GM18519 (cell line): ENCODE data around the gene RPS6KA3.
"Not testable (repeated sequence)": the region's sequence is repeated elsewhere in the genome, so short reads cannot be mapped to it uniquely, and the experiment has no call there.

Source experiments
- ATAC-seq: cut with Tn5 transposase; IDR thresholded peaks from one replicate; pipeline ENCODE4 v1.9.1; 2021; ENCODE audit warnings: mild to moderate bottlenecking, moderate library complexity; ENCODE audit not compliant: unreplicated experiment, low FRiP score

RPS6KA3 gene

GRCh38 chrX:20265726-20266681, 705 bp downstream of the RPS6KA3 start:
- no peak for ATAC-seq

DNA sequence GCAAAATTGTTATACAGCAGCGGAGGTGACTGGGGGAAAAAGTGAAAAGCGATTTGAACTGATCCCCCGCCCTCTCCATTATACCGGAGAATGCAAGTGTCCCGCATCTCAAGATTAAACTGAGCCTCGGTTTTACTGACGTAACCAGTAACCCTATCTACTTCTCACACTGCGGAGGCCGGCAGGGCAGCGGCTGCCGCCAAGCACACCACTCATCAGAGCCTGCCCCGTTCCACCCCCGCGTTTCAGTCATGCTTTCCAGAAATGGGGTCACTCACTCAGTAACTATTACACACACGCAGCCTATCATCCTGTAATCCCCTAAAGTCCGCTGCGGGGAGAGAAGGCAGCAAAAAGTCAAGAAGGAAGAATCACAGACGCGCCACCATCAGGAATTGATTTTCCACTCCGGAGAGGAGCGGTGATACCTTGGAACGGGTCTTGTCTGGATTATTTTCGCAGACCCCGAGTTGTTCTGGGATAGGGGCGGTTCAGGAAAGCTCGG, 1.4 kb downstream of the RPS6KA3 start:
- ATAC-seq = peak; percentile 29

DNA sequence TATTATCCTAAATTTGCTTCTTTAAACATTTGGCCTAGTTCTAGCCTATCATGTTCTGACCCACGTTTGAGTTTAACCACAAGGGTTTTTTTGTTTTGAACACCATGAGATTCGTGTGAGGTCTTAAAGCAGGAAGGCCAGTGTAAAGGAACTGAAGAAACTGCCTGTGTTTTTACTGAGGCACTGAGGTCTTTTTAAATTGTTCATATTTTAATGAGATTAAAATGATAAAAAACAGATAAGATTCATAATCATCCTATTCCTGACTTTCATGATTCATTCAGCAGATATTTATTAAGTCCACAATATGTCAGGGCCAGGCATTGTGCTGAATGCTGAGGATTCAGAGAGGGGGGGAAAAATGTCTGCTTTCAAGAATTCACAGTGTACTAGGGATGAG, 3.2 kb downstream of the RPS6KA3 start:
- no peak for ATAC-seq

DNA sequence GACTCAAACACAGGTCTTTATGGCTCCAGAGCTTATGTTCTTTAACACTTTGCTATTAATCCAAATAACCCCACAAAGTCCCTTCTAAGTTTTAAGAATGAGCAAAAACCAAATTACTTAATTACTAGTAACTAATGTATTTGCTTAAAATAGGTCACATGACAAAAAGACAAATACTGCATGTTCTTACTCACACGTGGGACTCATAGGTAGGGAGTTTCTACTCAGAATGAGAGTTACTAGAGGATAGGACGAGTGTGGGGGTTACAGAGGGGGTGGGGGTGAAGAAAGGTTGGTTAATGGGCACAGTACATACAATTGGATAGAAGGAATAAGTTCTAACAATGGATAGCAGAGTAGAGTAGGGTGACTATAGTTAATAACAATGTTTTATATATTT, 5.8 kb downstream of the RPS6KA3 start:
- no peak for ATAC-seq

DNA sequence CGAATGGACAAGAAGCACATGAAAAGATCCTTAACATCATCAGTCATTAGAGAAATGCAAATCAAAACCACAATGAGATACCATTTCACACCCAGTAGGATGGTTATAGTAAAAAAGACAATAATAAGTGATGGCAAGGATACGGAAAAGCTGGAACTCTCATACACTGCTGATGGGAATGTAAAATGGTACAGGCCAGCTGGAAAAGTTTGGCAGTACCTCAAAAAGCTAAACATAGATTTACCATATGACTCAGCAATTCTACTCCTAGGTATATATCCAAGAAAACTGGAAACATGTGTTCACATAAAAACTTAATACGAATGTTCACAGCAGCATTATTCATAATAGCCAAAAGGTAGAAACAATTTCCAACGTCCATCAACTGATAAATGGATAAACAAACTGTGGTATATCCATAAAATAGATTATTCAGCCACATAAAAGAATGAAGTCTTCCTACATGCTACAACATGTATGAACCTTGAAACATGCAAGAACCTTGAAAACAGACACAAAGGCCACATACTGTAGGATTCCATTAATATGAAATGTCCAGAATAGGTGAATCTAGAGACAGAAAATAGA, 11.9 kb downstream of the RPS6KA3 start:
- no peak for ATAC-seq

GRCh38 chrX:20253232-20253543, 13.5 kb downstream of the RPS6KA3 start:
- ATAC-seq = no peak

DNA sequence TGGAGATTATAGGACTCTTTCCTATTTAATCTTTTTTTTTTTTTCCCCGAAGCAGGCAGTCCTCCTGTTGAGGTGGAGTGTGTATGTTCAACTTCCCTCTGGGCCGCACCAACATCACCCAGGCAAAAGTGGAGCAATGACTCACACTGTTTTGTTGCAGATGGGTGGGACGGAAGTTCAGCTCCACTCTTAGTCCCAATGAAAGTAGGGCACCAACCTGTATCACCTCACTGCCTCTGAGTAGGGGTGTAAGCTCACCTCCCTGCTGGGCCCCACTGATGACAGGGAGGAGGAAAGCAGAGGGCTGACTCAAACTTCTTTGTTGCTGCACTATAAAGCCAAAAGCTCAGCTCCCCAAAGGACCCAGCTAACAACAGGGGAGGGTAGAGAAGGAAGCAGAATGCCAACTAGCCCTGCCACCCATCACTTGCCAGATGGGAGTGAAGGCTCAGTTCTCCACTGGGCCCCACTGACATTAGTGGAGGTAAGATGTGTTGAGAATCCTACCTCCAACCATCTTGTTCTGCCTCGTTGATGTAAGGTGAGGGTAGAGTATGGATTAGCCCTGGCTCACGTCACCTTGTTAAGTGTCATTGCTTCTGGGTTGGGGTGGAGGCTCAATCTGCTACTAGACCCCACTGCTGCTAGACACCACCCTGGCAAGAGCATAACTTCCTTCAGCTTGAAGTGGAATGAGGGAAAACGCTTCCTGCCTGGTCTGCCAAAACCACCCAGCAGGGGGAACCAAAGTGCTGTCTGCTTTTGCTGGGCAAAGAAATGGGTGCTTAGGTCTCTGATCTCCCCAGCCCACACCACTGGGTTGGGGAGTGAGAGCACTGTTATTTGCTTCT, 14.1 kb downstream of the RPS6KA3 start:
- no peak for ATAC-seq

GRCh38 chrX:20251691-20252090, 15.0 kb downstream of the RPS6KA3 start:
- no peak for ATAC-seq

DNA sequence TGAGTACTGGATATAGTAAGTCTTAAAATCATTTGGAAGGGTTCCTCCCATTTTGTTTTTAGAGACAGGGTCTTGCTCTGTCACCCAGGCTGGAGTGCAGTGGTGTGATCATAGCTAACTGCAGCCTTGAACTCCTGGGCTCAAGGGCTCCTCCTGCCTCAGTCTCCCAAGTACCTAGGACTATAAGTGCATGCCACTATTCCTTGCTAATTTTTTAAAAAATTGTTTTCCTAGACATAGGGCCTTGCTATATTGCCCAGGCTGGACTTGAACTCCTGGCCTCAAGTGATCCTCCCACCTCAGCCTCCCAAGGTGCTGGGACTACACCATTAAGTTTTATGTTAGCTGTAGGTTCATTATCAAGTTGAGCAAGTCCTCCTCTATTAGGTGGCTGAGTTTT, 16.6 kb downstream of the RPS6KA3 start:
- not testable (repeated sequence) for ATAC-seq

DNA sequence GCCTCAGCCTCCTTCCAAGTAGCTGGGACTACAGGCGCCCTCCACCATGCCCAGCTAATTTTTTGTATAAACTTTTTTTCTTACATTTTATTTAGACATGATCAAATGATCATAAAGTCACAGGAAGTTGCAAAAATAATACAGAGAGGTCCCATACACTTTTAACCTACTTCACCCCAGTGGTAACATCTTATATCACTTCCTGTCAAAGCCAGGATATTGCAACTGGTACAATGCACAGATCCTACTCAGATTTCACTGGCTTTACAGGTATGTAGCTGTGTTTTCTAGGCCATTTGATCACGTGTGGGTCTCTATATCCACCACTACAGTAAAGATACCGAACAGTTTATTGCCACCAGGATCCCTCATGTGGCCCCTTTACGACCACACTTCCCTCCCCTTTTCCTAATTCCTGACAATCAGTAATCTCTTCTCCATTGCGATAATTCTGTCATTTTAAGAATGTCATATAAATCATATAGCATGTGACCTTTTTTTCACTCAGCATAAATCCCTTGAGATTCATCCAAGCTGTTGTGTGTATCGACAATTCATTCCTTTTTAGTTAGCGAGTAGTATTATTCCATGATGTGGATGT, 18.0 kb downstream of the RPS6KA3 start:
- no peak for ATAC-seq

- no peak for ATAC-seq
These were observed 21.8 kb downstream of the RPS6KA3 start for GRCh38 chrX:20244931-20245330.

DNA sequence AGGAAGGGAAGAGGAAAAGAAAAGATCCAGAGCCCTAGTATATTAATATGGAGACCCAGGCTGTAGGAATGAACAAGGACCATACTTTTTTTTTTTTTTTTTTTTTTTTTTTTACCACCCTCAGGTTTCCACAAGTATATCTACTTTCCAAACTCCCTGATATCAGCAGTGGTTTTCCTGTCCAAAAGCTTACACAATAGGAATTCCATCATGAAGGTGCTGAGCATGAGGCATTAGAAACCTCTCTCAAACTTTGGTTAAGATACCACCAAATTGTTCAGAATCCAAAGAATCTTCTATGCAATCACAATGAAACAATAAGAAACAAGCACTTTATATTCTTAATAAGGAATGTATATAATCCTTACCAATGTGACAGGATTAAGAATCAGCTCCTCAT, 26.5 kb downstream of the RPS6KA3 start:
- no peak for ATAC-seq

DNA sequence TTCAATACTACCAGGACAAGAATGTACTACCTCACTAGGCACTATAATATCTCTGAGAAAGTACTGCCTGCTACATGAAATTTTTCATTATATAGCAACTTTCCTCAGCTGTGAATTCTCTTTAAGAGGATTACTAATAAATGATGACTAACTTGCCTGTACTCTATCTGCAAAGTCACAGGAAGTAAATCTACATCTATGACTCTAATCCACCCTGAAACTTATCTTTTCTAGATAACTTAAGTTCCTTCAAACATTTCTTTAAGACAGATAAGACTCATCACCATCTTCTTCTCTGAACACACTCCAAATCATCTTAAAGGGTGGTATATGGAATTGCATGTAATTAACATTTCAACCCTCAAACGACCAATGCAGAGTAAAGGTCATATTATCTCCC, 28.8 kb downstream of the RPS6KA3 start:
- ATAC-seq = no peak

DNA sequence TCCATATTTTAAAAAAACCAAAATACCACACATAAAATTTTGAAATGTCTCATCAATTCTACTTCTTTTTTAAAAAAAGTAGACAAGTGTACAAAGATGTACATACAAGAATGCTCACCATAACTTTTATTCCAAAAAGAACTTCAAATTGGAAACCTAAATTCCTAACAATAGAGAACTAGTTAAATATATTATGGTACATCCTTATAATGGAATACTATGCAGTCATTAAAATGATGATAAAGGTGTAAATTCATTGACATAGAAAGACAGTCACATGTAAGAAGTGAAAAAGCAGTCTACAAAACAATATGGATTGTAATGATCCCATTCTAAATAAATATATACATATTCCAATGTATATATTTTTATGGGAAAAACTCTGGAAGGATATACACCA, 31.0 kb downstream of the RPS6KA3 start:
- ATAC-seq = no peak

DNA sequence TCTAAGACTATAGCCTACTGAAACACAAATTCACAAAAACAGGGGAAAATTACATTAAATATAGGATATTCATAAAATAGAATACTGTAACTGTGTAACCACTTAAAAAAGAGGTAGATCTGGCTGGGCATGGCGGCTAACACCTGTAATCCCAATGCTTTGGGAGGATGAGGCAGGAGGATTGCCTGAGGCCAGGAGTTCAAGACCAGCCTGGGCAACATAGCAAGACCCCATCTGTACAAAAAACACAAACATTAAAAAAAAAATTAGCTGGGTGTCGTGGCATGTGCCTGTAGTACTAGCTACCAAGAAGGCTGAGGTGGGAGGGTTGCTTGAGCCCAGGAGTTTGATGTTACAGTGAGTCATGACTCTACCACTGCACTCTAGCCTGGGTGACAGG, 33.4 kb downstream of the RPS6KA3 start:
- ATAC-seq = no peak

DNA sequence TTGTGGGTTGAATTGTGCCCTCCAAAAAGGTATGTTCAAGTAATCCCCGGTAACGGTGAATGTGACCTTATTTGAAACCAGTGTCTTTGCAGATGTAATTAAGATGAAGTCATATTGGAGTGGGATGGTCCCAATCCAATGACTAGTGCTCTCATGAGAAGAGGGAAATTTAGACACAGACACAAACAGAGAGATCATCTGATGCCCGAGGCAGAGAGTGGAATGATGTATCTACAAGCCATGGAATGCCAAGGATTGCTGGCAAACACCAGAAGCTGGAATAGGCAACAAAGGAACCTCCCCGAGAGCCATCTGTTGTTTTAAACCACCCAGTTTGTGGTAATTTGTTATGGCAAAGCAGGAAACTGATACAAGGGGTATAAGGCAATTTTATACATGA, 35.1 kb downstream of the RPS6KA3 start:
- ATAC-seq = no peak

DNA sequence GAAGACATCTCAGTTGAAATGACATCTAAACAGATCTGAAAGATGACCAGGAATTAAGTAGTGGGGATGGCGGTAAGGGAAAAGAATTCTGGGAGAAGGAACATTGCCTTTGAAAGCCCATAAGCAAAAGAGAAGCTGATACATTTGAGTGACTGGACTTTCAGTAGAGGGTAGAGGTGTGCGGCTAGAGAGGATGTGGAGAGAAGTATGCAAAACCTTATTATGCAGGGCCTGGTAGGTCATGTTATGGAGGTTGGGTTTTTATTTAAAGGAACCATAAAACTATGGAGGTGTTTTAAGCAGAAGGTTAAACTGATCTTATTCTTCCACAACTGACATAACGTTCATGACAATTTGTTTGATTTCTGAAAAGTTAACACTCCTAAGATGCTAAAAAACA, 36.3 kb downstream of the RPS6KA3 start:
- ATAC-seq = no peak

DNA sequence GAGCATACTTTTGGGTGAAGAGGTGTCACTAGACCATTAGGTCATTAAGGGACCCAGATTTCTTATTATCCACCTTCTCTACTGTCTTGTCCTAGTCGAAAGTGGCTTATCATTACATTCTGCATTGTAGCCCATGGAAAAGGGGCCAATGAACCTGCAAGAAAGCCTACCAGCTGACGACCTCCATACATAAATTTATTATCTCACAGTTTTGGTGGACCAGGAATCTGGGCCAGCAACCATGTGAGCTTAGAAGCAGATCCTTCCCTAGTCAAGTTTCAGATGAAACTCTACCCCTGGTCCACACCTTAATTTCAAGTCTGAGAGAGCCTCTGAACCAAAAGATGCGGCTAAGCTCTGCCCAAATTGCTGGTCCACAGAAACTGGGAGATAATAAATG, 37.6 kb downstream of the RPS6KA3 start:
- ATAC-seq = no peak

DNA sequence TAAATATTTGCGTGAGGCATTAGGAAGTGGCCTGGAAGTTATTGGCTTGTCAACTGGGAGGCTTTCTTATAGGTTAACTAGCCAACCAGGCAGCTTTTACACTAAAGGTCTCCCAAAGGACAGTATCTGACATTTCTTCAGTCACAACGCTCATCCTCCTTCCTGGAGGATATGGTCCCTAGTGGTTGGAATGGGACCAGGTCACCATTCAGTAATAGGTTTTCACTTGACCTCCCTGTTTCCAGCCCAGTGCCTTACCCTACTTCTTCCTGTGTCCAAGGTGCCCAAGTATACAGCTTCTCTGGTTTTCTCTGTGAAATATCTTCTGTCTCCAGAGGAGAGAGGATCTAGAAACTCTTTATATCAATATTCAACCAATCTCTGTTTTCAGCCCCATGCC, 38.5 kb downstream of the RPS6KA3 start:
- no peak for ATAC-seq

GRCh38 chrX:20227116-20227515, 39.6 kb downstream of the RPS6KA3 start:
- ATAC-seq = no peak

DNA sequence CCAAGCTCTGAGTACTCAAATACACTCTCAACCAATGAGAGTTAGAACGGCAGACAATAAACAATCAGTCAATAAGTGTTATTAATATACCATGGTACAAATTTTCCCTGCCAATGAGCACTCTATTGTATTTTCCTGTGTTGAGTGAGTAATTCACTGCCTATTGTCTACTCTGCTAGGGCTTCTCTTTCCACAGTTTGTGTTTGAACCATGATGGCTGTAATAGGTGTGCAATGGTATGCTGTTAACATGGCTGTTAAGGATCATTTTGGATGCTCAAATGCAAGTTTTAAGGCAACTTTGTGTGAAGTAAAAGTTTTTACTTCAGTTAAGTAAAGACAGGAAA, 41.2 kb downstream of the RPS6KA3 start:
- peak; percentile 5 for ATAC-seq
